ENCODE measurements around the gene CACNA1I. TPM values are rescaled to one million over a fixed set of nuclear protein-coding genes. Genes with fewer than 3 reads are reported as not detected.
A peak's percentile ranks its signal among the peaks of the same experiment; 100 is the strongest.

The CACNA1I gene
- total and polyA plus RNA-seq, 2 experiments from 2014 or later, result 0.42 to 2.4 TPM

DNA sequence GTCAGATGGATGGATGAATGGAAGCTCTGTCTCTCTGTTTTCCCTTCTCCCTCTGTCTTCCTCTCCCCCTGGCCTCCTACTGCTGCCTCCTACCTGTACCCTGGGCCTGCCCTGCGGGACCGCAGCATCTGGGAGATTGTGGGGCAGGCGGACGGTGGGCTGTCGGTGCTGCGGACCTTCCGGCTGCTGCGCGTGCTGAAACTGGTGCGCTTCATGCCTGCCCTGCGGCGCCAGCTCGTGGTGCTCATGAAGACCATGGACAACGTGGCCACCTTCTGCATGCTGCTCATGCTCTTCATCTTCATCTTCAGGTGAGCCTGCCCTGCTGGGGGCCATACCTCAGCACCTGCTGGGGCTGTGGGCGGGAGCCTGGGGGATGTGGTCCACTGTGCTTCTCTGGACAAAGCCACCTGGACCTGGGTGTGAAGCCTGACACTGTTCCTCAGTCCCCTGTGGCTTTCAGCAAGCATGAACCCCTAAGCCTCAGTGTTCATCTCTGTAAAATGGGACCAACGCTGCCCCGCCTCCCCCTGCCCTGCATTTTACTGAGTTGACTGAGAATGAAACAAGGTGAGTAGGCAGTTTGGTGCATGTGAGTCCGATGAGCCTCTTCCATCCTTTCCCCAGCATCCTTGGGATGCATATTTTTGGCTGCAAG lies 88.4 kb downstream of the CACNA1I start (continued):
- TF ChIP-seq ZNF331 (CRISPR knock-in tag; IDR thresholded peaks at IDR 0.05; ENCODE audit: low read depth), result no peak
- TF ChIP-seq, protein P1, sequence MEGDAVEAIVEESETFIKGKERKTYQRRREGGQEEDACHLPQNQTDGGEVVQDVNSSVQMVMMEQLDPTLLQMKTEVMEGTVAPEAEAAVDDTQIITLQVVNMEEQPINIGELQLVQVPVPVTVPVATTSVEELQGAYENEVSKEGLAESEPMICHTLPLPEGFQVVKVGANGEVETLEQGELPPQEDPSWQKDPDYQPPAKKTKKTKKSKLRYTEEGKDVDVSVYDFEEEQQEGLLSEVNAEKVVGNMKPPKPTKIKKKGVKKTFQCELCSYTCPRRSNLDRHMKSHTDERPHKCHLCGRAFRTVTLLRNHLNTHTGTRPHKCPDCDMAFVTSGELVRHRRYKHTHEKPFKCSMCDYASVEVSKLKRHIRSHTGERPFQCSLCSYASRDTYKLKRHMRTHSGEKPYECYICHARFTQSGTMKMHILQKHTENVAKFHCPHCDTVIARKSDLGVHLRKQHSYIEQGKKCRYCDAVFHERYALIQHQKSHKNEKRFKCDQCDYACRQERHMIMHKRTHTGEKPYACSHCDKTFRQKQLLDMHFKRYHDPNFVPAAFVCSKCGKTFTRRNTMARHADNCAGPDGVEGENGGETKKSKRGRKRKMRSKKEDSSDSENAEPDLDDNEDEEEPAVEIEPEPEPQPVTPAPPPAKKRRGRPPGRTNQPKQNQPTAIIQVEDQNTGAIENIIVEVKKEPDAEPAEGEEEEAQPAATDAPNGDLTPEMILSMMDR (conservative IDR thresholded peaks at IDR 0.05; ENCODE audit: low read depth in 2 of 2), result no peak
- TF ChIP-seq EZH2 (IDR thresholded peaks at IDR 0.05; ENCODE audit: low read depth, unreplicated experiment), result no peak
- TF ChIP-seq CREB1 (CRISPR knock-in tag; IDR thresholded peaks at IDR 0.05; ENCODE audit: low read depth), result no peak
- no peak for TF ChIP-seq STAT1 (IDR thresholded peaks at IDR 0.05; ENCODE audit: unreplicated experiment)
- TF ChIP-seq POLR2AphosphoS5 (IDR thresholded peaks at IDR 0.05; ENCODE audit: low read depth), result no peak

DNA sequence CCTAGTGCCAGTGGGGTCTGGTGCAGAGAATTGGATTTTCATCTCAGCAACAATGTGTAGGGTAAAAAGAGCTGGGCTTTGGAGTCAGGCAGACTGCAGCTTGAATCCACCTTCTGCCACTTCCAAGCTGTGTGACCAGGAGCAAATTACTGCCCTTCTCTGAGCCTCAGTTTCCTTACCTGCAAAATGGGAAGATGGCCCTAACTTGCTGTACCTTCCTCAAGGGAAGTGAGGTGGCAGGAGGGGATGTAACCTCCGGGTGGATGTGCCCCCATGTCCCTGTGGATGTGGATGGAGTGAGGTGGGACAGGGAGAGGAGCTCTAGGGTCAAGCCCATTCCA lies 90.9 kb downstream of the CACNA1I start:
- Mint-ChIP-seq H3K4me1 (peaks cover 13% of the 10 kb centered on the region), H3K9me3 (no peaks in the 10 kb centered on the region), H3K4me3 (peak overlapping the region; percentile 74), H3K27ac (no peak overlapping the region), H3K36me3 (ENCODE audit: low read depth) (no peaks in the 10 kb centered on the region), H3K27me3 (ENCODE audit: insufficient read depth, low read depth, poor library complexity) (peaks cover 40% of the 10 kb centered on the region)
- DNase-seq (ENCODE audit: low spot score) (no peak), ATAC-seq (no peak)
- Histone ChIP-seq H3K27me3 (ENCODE audit: insufficient read depth) (peaks cover 15% of the 10 kb centered on the region), H3K4me2 (peak overlapping the region; percentile 91), H2AFZ (no peak overlapping the region), H4K20me1 (replicated peaks; ENCODE audit: insufficient read depth) (no peaks in the 10 kb centered on the region), H3K4me1 (ENCODE audit: insufficient read depth) (peaks cover 15% of the 10 kb centered on the region), H3K4me3 (peak overlapping the region; percentile 83), H3K36me3 (ENCODE audit: insufficient read depth) (no peaks in the 10 kb centered on the region), H3K79me2 (replicated peaks; ENCODE audit: insufficient read depth) (no peaks in the 10 kb centered on the region), H3F3A (replicated peaks; ENCODE audit: low read depth) (no peaks in the 10 kb centered on the region), H3K27ac (ENCODE audit: low read depth) (no peak overlapping the region), H3K9me2 (ENCODE audit: insufficient read depth) (no peaks in the 10 kb centered on the region)
- TF ChIP-seq ZNF114 (CRISPR knock-in tag; IDR thresholded peaks at IDR 0.05), result no peak
- TF ChIP-seq, protein P1 (conservative IDR thresholded peaks at IDR 0.05; ENCODE audit: low read depth in 2 of 2), result no peak
- TF ChIP-seq, protein P2, sequence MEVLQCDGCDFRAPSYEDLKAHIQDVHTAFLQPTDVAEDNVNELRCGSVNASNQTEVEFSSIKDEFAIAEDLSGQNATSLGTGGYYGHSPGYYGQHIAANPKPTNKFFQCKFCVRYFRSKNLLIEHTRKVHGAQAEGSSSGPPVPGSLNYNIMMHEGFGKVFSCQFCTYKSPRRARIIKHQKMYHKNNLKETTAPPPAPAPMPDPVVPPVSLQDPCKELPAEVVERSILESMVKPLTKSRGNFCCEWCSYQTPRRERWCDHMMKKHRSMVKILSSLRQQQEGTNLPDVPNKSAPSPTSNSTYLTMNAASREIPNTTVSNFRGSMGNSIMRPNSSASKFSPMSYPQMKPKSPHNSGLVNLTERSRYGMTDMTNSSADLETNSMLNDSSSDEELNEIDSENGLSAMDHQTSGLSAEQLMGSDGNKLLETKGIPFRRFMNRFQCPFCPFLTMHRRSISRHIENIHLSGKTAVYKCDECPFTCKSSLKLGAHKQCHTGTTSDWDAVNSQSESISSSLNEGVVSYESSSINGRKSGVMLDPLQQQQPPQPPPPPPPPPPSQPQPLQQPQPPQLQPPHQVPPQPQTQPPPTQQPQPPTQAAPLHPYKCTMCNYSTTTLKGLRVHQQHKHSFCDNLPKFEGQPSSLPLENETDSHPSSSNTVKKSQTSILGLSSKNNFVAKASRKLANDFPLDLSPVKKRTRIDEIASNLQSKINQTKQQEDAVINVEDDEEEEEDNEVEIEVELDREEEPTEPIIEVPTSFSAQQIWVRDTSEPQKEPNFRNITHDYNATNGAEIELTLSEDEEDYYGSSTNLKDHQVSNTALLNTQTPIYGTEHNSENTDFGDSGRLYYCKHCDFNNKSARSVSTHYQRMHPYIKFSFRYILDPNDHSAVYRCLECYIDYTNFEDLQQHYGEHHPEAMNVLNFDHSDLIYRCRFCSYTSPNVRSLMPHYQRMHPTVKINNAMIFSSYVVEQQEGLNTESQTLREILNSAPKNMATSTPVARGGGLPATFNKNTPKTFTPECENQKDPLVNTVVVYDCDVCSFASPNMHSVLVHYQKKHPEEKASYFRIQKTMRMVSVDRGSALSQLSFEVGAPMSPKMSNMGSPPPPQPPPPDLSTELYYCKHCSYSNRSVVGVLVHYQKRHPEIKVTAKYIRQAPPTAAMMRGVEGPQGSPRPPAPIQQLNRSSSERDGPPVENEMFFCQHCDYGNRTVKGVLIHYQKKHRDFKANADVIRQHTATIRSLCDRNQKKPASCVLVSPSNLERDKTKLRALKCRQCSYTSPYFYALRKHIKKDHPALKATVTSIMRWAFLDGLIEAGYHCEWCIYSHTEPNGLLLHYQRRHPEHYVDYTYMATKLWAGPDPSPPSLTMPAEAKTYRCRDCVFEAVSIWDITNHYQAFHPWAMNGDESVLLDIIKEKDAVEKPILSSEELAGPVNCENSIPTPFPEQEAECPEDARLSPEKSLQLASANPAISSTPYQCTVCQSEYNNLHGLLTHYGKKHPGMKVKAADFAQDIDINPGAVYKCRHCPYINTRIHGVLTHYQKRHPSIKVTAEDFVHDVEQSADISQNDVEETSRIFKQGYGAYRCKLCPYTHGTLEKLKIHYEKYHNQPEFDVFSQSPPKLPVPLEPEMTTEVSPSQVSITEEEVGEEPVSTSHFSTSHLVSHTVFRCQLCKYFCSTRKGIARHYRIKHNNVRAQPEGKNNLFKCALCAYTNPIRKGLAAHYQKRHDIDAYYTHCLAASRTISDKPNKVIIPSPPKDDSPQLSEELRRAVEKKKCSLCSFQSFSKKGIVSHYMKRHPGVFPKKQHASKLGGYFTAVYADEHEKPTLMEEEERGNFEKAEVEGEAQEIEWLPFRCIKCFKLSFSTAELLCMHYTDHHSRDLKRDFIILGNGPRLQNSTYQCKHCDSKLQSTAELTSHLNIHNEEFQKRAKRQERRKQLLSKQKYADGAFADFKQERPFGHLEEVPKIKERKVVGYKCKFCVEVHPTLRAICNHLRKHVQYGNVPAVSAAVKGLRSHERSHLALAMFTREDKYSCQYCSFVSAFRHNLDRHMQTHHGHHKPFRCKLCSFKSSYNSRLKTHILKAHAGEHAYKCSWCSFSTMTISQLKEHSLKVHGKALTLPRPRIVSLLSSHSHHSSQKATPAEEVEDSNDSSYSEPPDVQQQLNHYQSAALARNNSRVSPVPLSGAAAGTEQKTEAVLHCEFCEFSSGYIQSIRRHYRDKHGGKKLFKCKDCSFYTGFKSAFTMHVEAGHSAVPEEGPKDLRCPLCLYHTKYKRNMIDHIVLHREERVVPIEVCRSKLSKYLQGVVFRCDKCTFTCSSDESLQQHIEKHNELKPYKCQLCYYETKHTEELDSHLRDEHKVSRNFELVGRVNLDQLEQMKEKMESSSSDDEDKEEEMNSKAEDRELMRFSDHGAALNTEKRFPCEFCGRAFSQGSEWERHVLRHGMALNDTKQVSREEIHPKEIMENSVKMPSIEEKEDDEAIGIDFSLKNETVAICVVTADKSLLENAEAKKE (CRISPR knock-in tag; IDR thresholded peaks at IDR 0.05), result no peak
- no peak for TF ChIP-seq NANOG (IDR thresholded peaks at IDR 0.05; ENCODE audit: borderline replicate concordance)
- TF ChIP-seq STAT1 (IDR thresholded peaks at IDR 0.05; ENCODE audit: unreplicated experiment), result no peak
- TF ChIP-seq EZH2 (IDR thresholded peaks at IDR 0.05; ENCODE audit: low read depth, unreplicated experiment), result no peak
- TF ChIP-seq ZNF331 (CRISPR knock-in tag; IDR thresholded peaks at IDR 0.05; ENCODE audit: low read depth), result no peak
- TF ChIP-seq, protein P3, sequence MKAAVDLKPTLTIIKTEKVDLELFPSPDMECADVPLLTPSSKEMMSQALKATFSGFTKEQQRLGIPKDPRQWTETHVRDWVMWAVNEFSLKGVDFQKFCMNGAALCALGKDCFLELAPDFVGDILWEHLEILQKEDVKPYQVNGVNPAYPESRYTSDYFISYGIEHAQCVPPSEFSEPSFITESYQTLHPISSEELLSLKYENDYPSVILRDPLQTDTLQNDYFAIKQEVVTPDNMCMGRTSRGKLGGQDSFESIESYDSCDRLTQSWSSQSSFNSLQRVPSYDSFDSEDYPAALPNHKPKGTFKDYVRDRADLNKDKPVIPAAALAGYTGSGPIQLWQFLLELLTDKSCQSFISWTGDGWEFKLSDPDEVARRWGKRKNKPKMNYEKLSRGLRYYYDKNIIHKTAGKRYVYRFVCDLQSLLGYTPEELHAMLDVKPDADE (IDR thresholded peaks at IDR 0.05), result no peak
- no peak for TF ChIP-seq EZH2phosphoT487 (IDR thresholded peaks at IDR 0.05; ENCODE audit: unreplicated experiment)
- TF ChIP-seq CREB1 (CRISPR knock-in tag; IDR thresholded peaks at IDR 0.05; ENCODE audit: low read depth), result no peak

Data from GM23338 (cell line).